Calu3 (cell line): ENCODE data around the gene RHOBTB1. TPM values are rescaled to one million over a fixed set of nuclear protein-coding genes. Genes with fewer than 3 reads are reported as not detected.
"Not testable (repeated sequence)": the region's sequence is repeated elsewhere in the genome, so short reads cannot be mapped to it uniquely, and the experiment has no call there.

Source experiments
- BruUV-seq: library from RNA; stranded (reverse); fragments of 400-500 nt; replicated peaks from 2 replicates; lab custom pipeline; 2021; lab: Mats Ljungman, UMichigan
- CTCF ChIA-PET: fragments of 300-600 bp; sonication (Branson Sonifier 250); formaldehyde crosslinking; loops from one replicate; lab custom pipeline; 2022; ENCODE audit warnings: antibody characterized with exemption; lab: Charles Lee
- DNase-seq: peaks from one replicate; pipeline ENCODE4 v3.0.0; 2022
- H3K27ac Mint-ChIP-seq: one replicate; pipeline ENCODE4 v1.8.0; 2022; ENCODE audit warnings: mixed read lengths; ENCODE audit not compliant: unreplicated experiment
- H3K27me3 Mint-ChIP-seq: one replicate; pipeline ENCODE4 v1.8.0; 2022; ENCODE audit warnings: mixed read lengths; ENCODE audit not compliant: unreplicated experiment
- H3K36me3 Mint-ChIP-seq: one replicate; pipeline ENCODE4 v1.8.0; 2022; ENCODE audit warnings: mild to moderate bottlenecking, moderate library complexity, mixed read lengths; ENCODE audit not compliant: insufficient read depth, unreplicated experiment
- H3K4me1 Mint-ChIP-seq: one replicate; pipeline ENCODE4 v1.8.0; 2022; ENCODE audit warnings: mild to moderate bottlenecking, low read depth, mixed read lengths; ENCODE audit not compliant: unreplicated experiment
- H3K4me3 Mint-ChIP-seq: one replicate; pipeline ENCODE4 v1.8.0; 2022; ENCODE audit warnings: mild to moderate bottlenecking, low read depth, moderate library complexity, mixed read lengths; ENCODE audit not compliant: unreplicated experiment
- H3K9me3 Mint-ChIP-seq: one replicate; pipeline ENCODE4 v1.8.0; 2022; ENCODE audit warnings: low read depth, mixed read lengths; ENCODE audit not compliant: unreplicated experiment
- CTCF ChIP-seq: fragments of 200-600 bp; IDR thresholded peaks from one replicate; pipeline ENCODE4 v1.8.0; 2022; ENCODE audit warnings: antibody characterized with exemption; ENCODE audit not compliant: unreplicated experiment
- intact Hi-C: fragments of 100-400 bp; cut with micrococcal nuclease; formaldehyde crosslinking; loops from one replicate; pipeline ENCODE4 v1.10.0; 2022; ENCODE audit not compliant: unreplicated experiment
- total RNA-seq: library from RNA; stranded (reverse); gene quantifications from 2 replicates; pipeline ENCODE4 v1.2.3, GENCODE V29; 2022

RHOBTB1 gene
- total RNA-seq, 1 experiment from 2014 or later: 9.8 TPM

- Mint-ChIP-seq H3K4me3 (peak overlapping the region; percentile 16), H3K9me3 (peaks cover 2% of the 10 kb centered on the region), H3K4me1 (peaks cover 53% of the 10 kb centered on the region), H3K27me3 (no peaks in the 10 kb centered on the region), H3K36me3 (peaks cover 7% of the 10 kb centered on the region), H3K27ac (peak overlapping the region; percentile 88)
- no TSS peak for BruUV-seq
- DNase-seq: no peak
- no peak for TF ChIP-seq CTCF
- CTCF ChIA-PET: interaction anchor here (0.6 to 1.3 kb wide), 3 partner anchors 14 to 32 kb away, joined by 3 to 5 read pairs (median 4); no protein-coding TSS in a partner anchor
- intact Hi-C loops: loop anchor here (5.0 kb wide), 2 partner anchors 53 to 308 kb away; no protein-coding TSS in a partner anchor
Measured at GRCh38 chr10:60974463-60975149, 30.6 kb upstream of the RHOBTB1 start.

- Mint-ChIP-seq H3K4me1 (peaks cover 43% of the 10 kb centered on the region), H3K4me3 (no peak overlapping the region), H3K36me3 (no peaks in the 10 kb centered on the region), H3K9me3 (no peaks in the 10 kb centered on the region), H3K27me3 (no peaks in the 10 kb centered on the region), H3K27ac (no peak overlapping the region)
- CTCF ChIA-PET: no interaction called here
- BruUV-seq: no TSS peak
- intact Hi-C loops: no loop called here
- no peak for DNase-seq
- TF ChIP-seq CTCF: no peak
Measured at GRCh38 chr10:60973086-60973485, 29.1 kb upstream of the RHOBTB1 start.

GRCh38 chr10:60972181-60972580 is 28.2 kb upstream of the RHOBTB1 start:
- DNase-seq, intact Hi-C loops, H3K4me3 Mint-ChIP-seq, BruUV-seq, H3K9me3 Mint-ChIP-seq, H3K36me3 Mint-ChIP-seq, H3K27me3 Mint-ChIP-seq, H3K27ac Mint-ChIP-seq, CTCF ChIA-PET: not testable (repeated sequence)
- peaks cover 44% of the 10 kb centered on the region for H3K4me1 Mint-ChIP-seq

GRCh38 chr10:60970526-60970925 is 26.5 kb upstream of the RHOBTB1 start:
- no peak for TF ChIP-seq CTCF
- peaks cover 30% of the 10 kb centered on the region for H3K4me1 Mint-ChIP-seq
- DNase-seq: no peak
- no peak overlapping the region for H3K27ac Mint-ChIP-seq
- no peak overlapping the region for H3K4me3 Mint-ChIP-seq
- BruUV-seq: no TSS peak
- CTCF ChIA-PET: no interaction called here
- H3K36me3 Mint-ChIP-seq: no peaks in the 10 kb centered on the region
- no peaks in the 10 kb centered on the region for H3K27me3 Mint-ChIP-seq
- intact Hi-C loops: no loop called here
- H3K9me3 Mint-ChIP-seq: no peaks in the 10 kb centered on the region

- no peak for TF ChIP-seq CTCF
- intact Hi-C loops: no loop called here
- DNase-seq: no peak
- BruUV-seq: no TSS peak
- Mint-ChIP-seq H3K27me3 (no peaks in the 10 kb centered on the region), H3K27ac (no peak overlapping the region), H3K9me3 (no peaks in the 10 kb centered on the region), H3K4me1 (peaks cover 31% of the 10 kb centered on the region), H3K36me3 (peaks cover 11% of the 10 kb centered on the region), H3K4me3 (no peak overlapping the region)
- CTCF ChIA-PET: interaction anchor here (1.5 kb wide), 1 partner anchor 57 kb away, joined by 3 read pairs; no protein-coding TSS in a partner anchor
Measured at GRCh38 chr10:60968504-60968903, 24.5 kb upstream of the RHOBTB1 start.
